ENCODE data around the gene AFTPH. TPM values are rescaled to one million over a fixed set of nuclear protein-coding genes. Genes with fewer than 3 reads are reported as not detected.

AFTPH gene
- polyA plus RNA-seq, 1 of the 3 experiments (the other 2 are of a cell fraction): 7.4 TPM

- TF ChIP-seq MEF2A (IDR thresholded peaks at IDR 0.05; ENCODE audit: borderline replicate concordance, low read depth): no peak
- no peak for TF ChIP-seq JUND (IDR thresholded peaks at IDR 0.05)
- TF ChIP-seq IRF3 (IDR thresholded peaks at IDR 0.05; ENCODE audit: low read depth, low read length): no peak
- no peak for TF ChIP-seq SMC3 (IDR thresholded peaks at IDR 0.05; ENCODE audit: low read depth, low read length)
- no peak for TF ChIP-seq RXRA (IDR thresholded peaks at IDR 0.05; ENCODE audit: borderline replicate concordance, low read depth)
- no peak for TF ChIP-seq FOSL2 (IDR thresholded peaks at IDR 0.05; ENCODE audit: borderline replicate concordance, low read depth)
- TF ChIP-seq TCF12 (IDR thresholded peaks at IDR 0.05): no peak
Measured at GRCh38 chr2:64640153-64641044, 116.3 kb downstream of the AFTPH start (continued).

- H2AFZ ChIP-seq (ENCODE audit: low read depth): no peak overlapping the region
- DNase-seq: no peak
- peaks cover 1 to 5% of the 10 kb centered on the region in 2 experiments for H3K36me3 ChIP-seq (replicated peaks in 1 of 2; ENCODE audit: control insufficient read depth in 1 of 2, insufficient read depth in 2 of 2, low read length in 1 of 2)
- no peak for TF ChIP-seq USF1 (IDR thresholded peaks at IDR 0.05; ENCODE audit: borderline replicate concordance, low read depth)
- no peak for TF ChIP-seq ZBTB33 (IDR thresholded peaks at IDR 0.05; ENCODE audit: borderline replicate concordance, low read depth)
- TF ChIP-seq GATA2 (CRISPR knock-in tag; IDR thresholded peaks at IDR 0.05): no peak
- TF ChIP-seq SIN3A (IDR thresholded peaks at IDR 0.05; ENCODE audit: borderline replicate concordance, low read depth, low read length): no peak
- no peak for TF ChIP-seq NFIC (IDR thresholded peaks at IDR 0.05; ENCODE audit: borderline replicate concordance)
- no peak for TF ChIP-seq PBX3 (IDR thresholded peaks at IDR 0.05)
- TF ChIP-seq RAD21 (IDR thresholded peaks at IDR 0.05; ENCODE audit: low read length): no peak
- TF ChIP-seq IRF3 (IDR thresholded peaks at IDR 0.05; ENCODE audit: low read depth, low read length): no peak
- no peak for TF ChIP-seq SMC3 (IDR thresholded peaks at IDR 0.05; ENCODE audit: low read depth, low read length)
- no peak for TF ChIP-seq CHD2 (IDR thresholded peaks at IDR 0.05; ENCODE audit: low read length, partially characterized antibody)
- no peak for TF ChIP-seq EZH2phosphoT487 (IDR thresholded peaks at IDR 0.05; ENCODE audit: borderline replicate concordance, low read depth)
- TF ChIP-seq ELF1 (IDR thresholded peaks at IDR 0.05): no peak
- H3K4me2 ChIP-seq: no peak overlapping the region
- H3K4me3 ChIP-seq (ENCODE audit: low read depth in 2 of 2, low read length in 1 of 2): no peak overlapping the region
- CTCF ChIA-PET: interaction anchor here (1.4 to 2.0 kb wide), 2 partner anchors 54 to 119 kb away, joined by 3 to 7 read pairs; no protein-coding TSS in a partner anchor
- POLR2A ChIA-PET: no interaction called here
- H3K27me3 ChIP-seq (ENCODE audit: insufficient read depth): no peaks in the 10 kb centered on the region
- H3K9me2 ChIP-seq: no peaks in the 10 kb centered on the region
- peaks cover 100% of the 10 kb centered on the region for H3K79me2 ChIP-seq (ENCODE audit: insufficient read depth)
- H3K9ac ChIP-seq: no peak overlapping the region
- 97% methylated on average over 10 of the region's 10 CpGs for WGBS (ENCODE audit: low lambda C conversion rate)
- H3K9me3 ChIP-seq: no peaks in the 10 kb centered on the region
- peaks cover 2% of the 10 kb centered on the region for H3F3A ChIP-seq (replicated peaks; ENCODE audit: insufficient read depth)
- H3K27ac ChIP-seq (ENCODE audit: low read depth in 2 of 2, low read length in 1 of 2): no peak overlapping the region
- peaks cover 20 to 61% of the 10 kb centered on the region in 2 experiments; a peak in 3 of 4 replicates for H3K4me1 ChIP-seq (ENCODE audit: control insufficient read depth in 1 of 2, insufficient read depth in 2 of 2, low read depth in 1 of 2, low read length in 1 of 2)
- H4K20me1 ChIP-seq (ENCODE audit: insufficient read depth): peaks cover 95% of the 10 kb centered on the region
Measured at GRCh38 chr2:64641599-64641998, 117.5 kb downstream of the AFTPH start.
